Heart left ventricle (tissue), 16 donors: Measurements from ENCODE around the gene ACADSB. TPM values are rescaled to one million over a fixed set of nuclear protein-coding genes. Genes with fewer than 3 reads are reported as not detected.
A peak's percentile ranks its signal among the peaks of the same experiment; 100 is the strongest.

Experiments used
- ATAC-seq, 4 donors: fragments of 200-7000 bp; cut with Tn5 transposase; one replicate each; pipeline ENCODE4 v1.9.1; 2020 to 2022; ENCODE audit warnings: moderate library complexity in 4 of 4, mild to moderate bottlenecking in 3 of 4, moderate number of reproducible peaks in 1 of 4
- DNase-seq, 5 donors: peaks; one replicate each; pipeline ENCODE4 v3.0.0-alpha.2; 2020
- H3K27ac ChIP-seq, 12 donors: fragments of 200-600 bp; sonication (generic) in 4 of 12; one replicate each; pipeline versions ENCODE4 v1.5.0 to v1.8.0; 2016 to 2022; ENCODE audit warnings: mild to moderate bottlenecking in 2 of 12
- H3K27me3 ChIP-seq, 9 donors: fragments of 200-600 bp; sonication (generic) in 2 of 9; one replicate each; pipeline versions ENCODE4 v1.5.1 to v1.8.0; 2016 to 2022; ENCODE audit warnings: mild to moderate bottlenecking in 3 of 9
- H3K36me3 ChIP-seq, 9 donors: fragments of 200-600 bp; sonication (generic) in 2 of 9; one replicate each; pipeline versions ENCODE4 v1.5.0 to v1.8.0; 2018 to 2022; ENCODE audit warnings: mild to moderate bottlenecking in 2 of 9
- H3K4me1 ChIP-seq, 12 donors: fragments of 200-600 bp; sonication (generic) in 4 of 12; one replicate each; pipeline versions ENCODE4 v1.5.0 to v1.8.0; 2016 to 2022; ENCODE audit warnings: mild to moderate bottlenecking in 3 of 12
- H3K4me3 ChIP-seq, 12 donors: fragments of 200-600 bp; sonication (generic) in 4 of 12; one replicate each; pipeline versions ENCODE4 v1.5.0 to v1.8.0; 2017 to 2022; ENCODE audit warnings: mild to moderate bottlenecking in 9 of 12, moderate library complexity in 4 of 12
- H3K9me3 ChIP-seq, 12 donors: fragments of 200-600 bp; sonication (generic) in 4 of 12; one replicate each; pipeline versions ENCODE4 v1.5.0 to v1.8.0; 2016 to 2022; ENCODE audit warnings: mild to moderate bottlenecking in 1 of 12
- CTCF ChIP-seq, 12 donors: fragments of 200-600 bp; sonication (generic) in 4 of 12; IDR thresholded peaks; one replicate each; pipeline versions ENCODE4 v1.5.0 to v1.8.0; 2018 to 2022; ENCODE audit warnings: antibody characterized with exemption in 12 of 12, mild to moderate bottlenecking in 5 of 12
- POLR2A ChIP-seq, 2 donors: fragments of 450-650 bp; IDR thresholded peaks; one replicate each; pipeline ENCODE4 v1.6.1; 2017; ENCODE audit warnings: antibody characterized with exemption in 2 of 2, mild to moderate bottlenecking in 2 of 2, moderate library complexity in 2 of 2
- WGBS, 4 donors: extraction: QIAGEN DNeasy Blood & Tissue Kit in 2 of 4; methylation state at CpG; one replicate each; pipeline versions ENCODE4 v1.1.5 to v1.1.7; 2013 to 2018; 5-methylcytosine and 5-hydroxymethylcytosine counted together
- intact Hi-C, 10 donors: fragments of 100-400 bp; cut with DNase I; formaldehyde crosslinking; loops; one replicate each; pipeline versions ENCODE4 v1.11.1 to v1.14.2; 2022
- polyA plus RNA-seq, 2 donors: library from polyadenylated mRNA; stranded (reverse); fragments of 200-250 nt; gene quantifications; one replicate each; pipeline ENCODE4 v1.2.3, GENCODE V29; 2013
- total RNA-seq, 9 donors: library from RNA; depleted of rRNA in 2 of 9; stranded (reverse); fragments of >200 nt in 2 of 9; fragmentation: NEBNext Ultra II Directional in 3 of 9; extraction: Animal tissue kit (Norgen Biotek cat#: 25700) in 3 of 9; gene quantifications; one replicate each; pipeline versions ENCODE4 v1.1.0 to v1.2.4, GENCODE V29; 2016 to 2023
- donor health status: ischemic (EF 13 %, LVEDD 7.1; RV severe dilation, severe dysfunction).
- donor health status: healthy with polysubstance abuse.
- donor health status: DM: no; HTN: yes; CAD: no.
- donor health status: DM: no; HTN: no; CAD: no.
- donor health status: ischemic (EF 25% LVEDD 6.9; RV normal size, moderate dysfunction).
- donor health status: ischemic (EF 25% LVEDD 5.7; RV mildly dilated, moderate dysfunction).
- donor health status: healthy.
- donor health status: DM: yes; HTN: yes; CAD: no.
- donor health status: ischemic (EF 35%, LVEDD 5.7; RV mildly dilated, moderate dysfunction).
- donor health status: nonischemic (EF 11% LVEDD 7.7; RV severe dilation, severe dysfunction).
- donor health status: DM: yes; HTN: yes; CAD: no.
- donor health status: PGD.
- donor health status: ischemic (EF 29% LVEDD 5.4; RV normal size, mild dysfunction).
- donor health status: nonischemic (EF 23%, LVEDD 6.1; RV moderate dilation, normal function).

ACADSB gene
- total and polyA plus RNA-seq, 11 donors = 9.6 to 102 (median 53.4) TPM

- intact Hi-C loops = no loop called here
- Histone ChIP-seq H3K4me3 (no peak overlapping the region), H3K4me1 (peaks cover 0 to 6% (median 0%) of the 10 kb centered on the region in 12 donors), H3K27ac (no peak overlapping the region), H3K27me3 (no peaks in the 10 kb centered on the region), H3K9me3 (no peaks in the 10 kb centered on the region), H3K36me3 (no peaks in the 10 kb centered on the region)
- ATAC-seq (no peak), DNase-seq (no peak)
- WGBS, 4 donors = 76 to 92% (median 89%) methylated on average over 7 of the region's 7 CpGs
- TF ChIP-seq POLR2A (IDR thresholded peaks at IDR 0.05) = no peak
- no peak for TF ChIP-seq CTCF (IDR thresholded peaks at IDR 0.05)
Observed at GRCh38 chr10:123018531-123018930, 9.7 kb downstream of the ACADSB start.

GRCh38 chr10:123019264-123019663, 10.5 kb downstream of the ACADSB start:
- Histone ChIP-seq H3K27ac (no peak overlapping the region), H3K9me3 (no peaks in the 10 kb centered on the region), H3K27me3 (no peaks in the 10 kb centered on the region), H3K4me1 (peaks cover 0 to 6% (median 0%) of the 10 kb centered on the region in 12 donors), H3K36me3 (no peaks in the 10 kb centered on the region), H3K4me3 (no peak overlapping the region)
- no peak for DNase-seq
- TF ChIP-seq CTCF (IDR thresholded peaks at IDR 0.05) (no peak), POLR2A (IDR thresholded peaks at IDR 0.05) (no peak)
- ATAC-seq = no peak
- intact Hi-C loops = no loop called here
- 77 to 94% (median 80%) methylated on average over 3 of the region's 3 CpGs for WGBS, 4 donors

GRCh38 chr10:123019941-123020703, 11.3 kb downstream of the ACADSB start:
- no peak for DNase-seq
- no peak overlapping the region for H3K4me3 ChIP-seq
- H3K9me3 ChIP-seq = no peaks in the 10 kb centered on the region
- H3K4me1 ChIP-seq = peaks cover 0 to 6% (median 0%) of the 10 kb centered on the region in 12 donors
- no peaks in the 10 kb centered on the region for H3K36me3 ChIP-seq
- 64 to 70% (median 69%) methylated on average over 1 of the region's 1 CpG for WGBS, 4 donors
- no peak for TF ChIP-seq CTCF (IDR thresholded peaks at IDR 0.05)
- TF ChIP-seq POLR2A (IDR thresholded peaks at IDR 0.05) = no peak
- H3K27ac ChIP-seq = no peak overlapping the region
- intact Hi-C loops = no loop called here
- ATAC-seq = no peak
- H3K27me3 ChIP-seq = no peaks in the 10 kb centered on the region

GRCh38 chr10:123021517-123021916, 12.7 kb downstream of the ACADSB start:
- H3K4me1 ChIP-seq = peaks cover 0 to 6% (median 0%) of the 10 kb centered on the region in 12 donors
- H3K27me3 ChIP-seq = no peaks in the 10 kb centered on the region
- intact Hi-C loops = no loop called here
- H3K4me3 ChIP-seq = no peak overlapping the region
- 74 to 77% (median 76%) methylated on average over 3 of the region's 3 CpGs for WGBS, 4 donors
- no peaks in the 10 kb centered on the region for H3K36me3 ChIP-seq
- no peak overlapping the region for H3K27ac ChIP-seq
- no peak for TF ChIP-seq POLR2A (IDR thresholded peaks at IDR 0.05)
- TF ChIP-seq CTCF (IDR thresholded peaks at IDR 0.05) = peak in 4 of 12 donors; percentile 9 to 27 (median 14)
- H3K9me3 ChIP-seq = no peaks in the 10 kb centered on the region
- ATAC-seq (no peak), DNase-seq (no peak)
